ENCODE results near the gene ADAM19.

Gene ADAM19

DNA sequence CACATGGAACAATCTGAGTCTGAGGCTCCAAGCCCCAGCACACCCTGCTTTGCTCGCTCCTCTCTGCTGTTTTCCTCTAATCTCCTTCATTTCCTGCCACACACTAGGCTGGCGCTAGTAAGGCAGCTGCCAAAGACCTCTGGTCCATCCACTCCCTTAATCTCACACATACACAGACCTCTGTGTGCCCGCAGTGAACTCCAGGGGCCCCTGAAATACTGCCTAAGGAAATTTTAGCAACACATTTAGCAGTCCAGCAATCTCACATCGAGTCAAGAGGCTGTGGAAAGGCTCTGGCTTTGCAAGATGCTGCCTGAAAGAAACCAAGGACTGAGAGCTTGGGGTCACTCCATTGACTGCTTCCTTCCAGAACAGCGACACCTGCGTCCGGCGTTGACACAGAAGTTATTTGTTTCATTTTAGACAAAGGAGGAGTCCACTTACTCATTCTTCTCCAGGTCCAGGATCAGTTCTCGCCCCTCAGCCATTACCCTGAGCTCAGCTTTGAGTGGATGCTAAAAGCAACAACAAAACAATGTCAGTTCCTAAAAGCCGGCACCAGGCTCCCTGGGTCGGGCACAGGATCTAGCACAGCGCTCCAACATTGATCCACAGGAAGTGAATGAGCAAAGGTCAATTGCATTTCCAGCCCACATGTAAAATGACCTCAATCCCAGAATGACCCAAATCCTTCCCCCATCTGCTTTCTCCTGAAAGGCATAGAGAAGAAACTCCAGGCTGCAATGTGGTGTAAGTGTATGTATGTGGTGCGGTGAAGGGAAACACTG is 11.5 kb downstream of the ADAM19 start:
- TF ChIP-seq, protein P1, sequence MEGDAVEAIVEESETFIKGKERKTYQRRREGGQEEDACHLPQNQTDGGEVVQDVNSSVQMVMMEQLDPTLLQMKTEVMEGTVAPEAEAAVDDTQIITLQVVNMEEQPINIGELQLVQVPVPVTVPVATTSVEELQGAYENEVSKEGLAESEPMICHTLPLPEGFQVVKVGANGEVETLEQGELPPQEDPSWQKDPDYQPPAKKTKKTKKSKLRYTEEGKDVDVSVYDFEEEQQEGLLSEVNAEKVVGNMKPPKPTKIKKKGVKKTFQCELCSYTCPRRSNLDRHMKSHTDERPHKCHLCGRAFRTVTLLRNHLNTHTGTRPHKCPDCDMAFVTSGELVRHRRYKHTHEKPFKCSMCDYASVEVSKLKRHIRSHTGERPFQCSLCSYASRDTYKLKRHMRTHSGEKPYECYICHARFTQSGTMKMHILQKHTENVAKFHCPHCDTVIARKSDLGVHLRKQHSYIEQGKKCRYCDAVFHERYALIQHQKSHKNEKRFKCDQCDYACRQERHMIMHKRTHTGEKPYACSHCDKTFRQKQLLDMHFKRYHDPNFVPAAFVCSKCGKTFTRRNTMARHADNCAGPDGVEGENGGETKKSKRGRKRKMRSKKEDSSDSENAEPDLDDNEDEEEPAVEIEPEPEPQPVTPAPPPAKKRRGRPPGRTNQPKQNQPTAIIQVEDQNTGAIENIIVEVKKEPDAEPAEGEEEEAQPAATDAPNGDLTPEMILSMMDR (IDR thresholded peaks at IDR 0.05; ENCODE audit: insufficient read depth, low read depth, low read length, missing control alignments) = no peak
- no peak overlapping the region for H3K4me3 ChIP-seq (ENCODE audit: low read depth, low read length)
- DNase-seq (ENCODE audit: low read depth) = no peak

DNA sequence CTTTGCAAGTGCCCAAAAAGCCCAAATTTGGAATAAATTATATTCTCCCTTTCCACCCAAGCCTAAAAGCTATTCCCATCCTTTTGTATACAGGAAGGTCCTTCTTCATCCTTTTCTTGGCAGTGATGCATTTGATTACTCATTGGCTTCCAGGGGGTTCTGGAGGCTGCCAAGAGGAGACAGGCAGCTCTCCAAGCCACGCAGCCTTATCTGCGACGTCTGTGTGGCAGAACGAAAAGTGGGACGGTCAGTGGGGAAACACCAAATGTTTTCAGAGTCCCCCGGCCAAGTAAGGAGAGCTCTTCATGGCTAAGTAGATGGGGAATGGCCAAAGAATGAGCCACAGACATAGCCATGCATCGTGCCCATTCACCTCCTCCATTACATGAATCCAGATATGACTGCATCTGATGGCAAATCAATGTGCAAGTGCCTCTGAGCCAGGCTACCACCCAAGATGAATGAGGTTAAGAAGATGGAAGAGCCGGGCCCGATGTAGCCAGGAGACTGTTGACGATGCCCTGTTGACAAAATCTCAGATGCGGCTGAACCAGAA is 12.1 kb downstream of the ADAM19 start:
- DNase-seq (ENCODE audit: low read depth) = no peak
- no peak overlapping the region for H3K4me3 ChIP-seq (ENCODE audit: low read depth, low read length)
- TF ChIP-seq, protein P1 (IDR thresholded peaks at IDR 0.05; ENCODE audit: insufficient read depth, low read depth, low read length, missing control alignments) = no peak

DNA sequence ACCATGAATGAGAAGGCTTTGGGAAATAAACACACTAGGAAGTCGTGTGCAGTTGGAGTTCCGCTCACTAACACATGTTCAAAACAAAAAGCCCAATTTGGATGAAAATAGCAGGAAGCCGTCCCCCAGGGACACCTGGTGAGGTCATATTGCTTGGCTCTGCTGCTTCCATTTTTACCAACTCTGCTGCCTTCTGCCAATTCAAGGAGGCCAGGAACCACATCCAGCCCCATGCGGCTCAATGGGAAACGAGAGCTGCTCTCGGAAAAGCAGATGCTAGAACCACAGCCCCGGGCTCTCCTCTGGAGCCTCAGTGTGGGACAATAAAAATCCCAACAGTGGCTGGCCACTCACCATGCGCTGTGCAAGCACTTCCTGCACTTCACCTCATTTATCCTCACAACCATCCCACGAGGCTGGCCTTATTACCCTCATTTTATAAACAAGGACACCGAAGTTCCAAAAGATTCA is 13.4 kb downstream of the ADAM19 start:
- no peak for DNase-seq (ENCODE audit: low read depth)
- TF ChIP-seq, protein P1 (IDR thresholded peaks at IDR 0.05; ENCODE audit: insufficient read depth, low read depth, low read length, missing control alignments) = no peak
- H3K4me3 ChIP-seq (ENCODE audit: low read depth, low read length) = no peak overlapping the region

DNA sequence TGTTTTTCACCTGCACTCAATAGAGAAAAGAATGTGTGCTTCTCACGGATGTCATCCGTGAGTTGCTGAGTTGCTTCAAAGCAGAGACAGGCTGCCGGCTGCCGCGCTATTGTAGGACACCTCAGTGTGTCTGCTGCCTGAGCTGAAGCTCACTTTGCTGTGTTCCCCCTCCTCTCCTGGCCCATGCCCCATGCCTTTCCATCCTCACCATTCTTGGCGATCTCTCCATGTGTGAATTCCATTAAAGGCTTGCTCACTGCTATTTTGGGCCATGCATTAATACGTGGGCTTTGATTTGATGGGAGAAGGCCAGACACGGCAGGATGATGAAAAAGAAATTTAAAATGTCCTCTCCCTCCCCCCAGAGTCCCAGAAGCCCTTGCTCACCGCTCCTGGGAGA is 14.5 kb downstream of the ADAM19 start:
- H3K4me3 ChIP-seq (ENCODE audit: low read depth, low read length) = no peak overlapping the region
- DNase-seq (ENCODE audit: low read depth) = no peak
- TF ChIP-seq, protein P1 (IDR thresholded peaks at IDR 0.05; ENCODE audit: insufficient read depth, low read depth, low read length, missing control alignments) = no peak

DNA sequence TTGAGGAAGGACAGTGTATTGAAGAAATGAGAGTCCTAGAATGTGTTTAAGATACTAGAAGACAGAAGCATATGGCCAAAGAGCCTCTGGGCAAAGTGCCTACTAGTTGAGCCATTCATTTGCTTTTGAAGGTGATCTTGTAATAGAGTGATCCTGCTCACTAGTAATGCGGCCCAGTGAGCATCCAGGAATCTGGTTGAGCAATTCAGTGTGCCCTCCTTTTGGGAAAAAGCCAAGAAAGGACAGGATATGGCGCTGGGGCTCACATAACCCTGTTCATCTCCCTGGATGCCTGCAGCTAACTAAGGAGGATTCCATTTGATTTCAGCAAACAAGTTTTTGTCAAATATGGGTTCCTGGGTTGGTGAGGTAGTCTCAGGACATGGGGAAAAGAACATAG is 16.3 kb downstream of the ADAM19 start:
- TF ChIP-seq, protein P1 (IDR thresholded peaks at IDR 0.05; ENCODE audit: insufficient read depth, low read depth, low read length, missing control alignments) = no peak
- DNase-seq (ENCODE audit: low read depth) = no peak
- no peak overlapping the region for H3K4me3 ChIP-seq (ENCODE audit: low read depth, low read length)

DNA sequence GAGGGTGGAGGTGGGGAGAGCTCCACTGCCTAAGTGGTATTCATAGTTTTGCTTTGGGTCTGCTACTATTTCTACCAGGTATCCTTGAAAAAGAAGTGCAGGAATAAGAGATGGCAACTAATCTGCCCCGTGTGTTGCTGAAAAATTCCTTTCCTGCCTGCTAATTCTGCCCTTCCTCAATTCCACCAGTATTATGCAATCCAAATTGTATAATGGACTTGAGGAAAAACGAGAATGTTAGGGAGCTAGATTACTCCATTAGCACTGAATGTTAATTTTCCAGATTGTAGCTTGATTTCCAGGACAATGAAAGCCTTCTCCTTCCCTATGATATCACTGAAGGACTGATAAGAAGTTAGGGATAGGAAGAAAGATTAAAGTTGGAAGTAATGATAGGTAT is 16.9 kb downstream of the ADAM19 start:
- TF ChIP-seq, protein P1 (IDR thresholded peaks at IDR 0.05; ENCODE audit: insufficient read depth, low read depth, low read length, missing control alignments) = no peak
- no peak for DNase-seq (ENCODE audit: low read depth)
- no peak overlapping the region for H3K4me3 ChIP-seq (ENCODE audit: low read depth, low read length)
